HUES6 (cell line): ENCODE measurements around the gene COG5.
"Not testable (repeated sequence)": the region's sequence is repeated elsewhere in the genome, so short reads cannot be mapped to it uniquely, and the experiment has no call there.

Source experiments
- H3K27ac ChIP-seq: 2 replicates; pipeline ENCODE4 v1.7.0; 2013; ENCODE audit warnings: low read depth, mild to moderate bottlenecking, low read length, inconsistent platforms
- H3K27me3 ChIP-seq: 2 replicates; pipeline ENCODE4 v1.6.1; 2013; ENCODE audit warnings: low read length; ENCODE audit not compliant: control insufficient read depth, insufficient read depth
- H3K36me3 ChIP-seq: 2 replicates; pipeline ENCODE4 v1.6.1; 2013; ENCODE audit warnings: low read length; ENCODE audit not compliant: control insufficient read depth, insufficient read depth
- H3K4me1 ChIP-seq: 2 replicates; pipeline ENCODE4 v1.6.1; 2013; ENCODE audit warnings: low read length; ENCODE audit not compliant: control insufficient read depth, insufficient read depth
- H3K4me3 ChIP-seq: 2 replicates; pipeline ENCODE4 v1.5.1; 2013; ENCODE audit warnings: low read depth, low read length
- H3K9ac ChIP-seq: one replicate; pipeline ENCODE4 v1.6.1; 2013; ENCODE audit warnings: mild to moderate bottlenecking, low read length
- H3K9me3 ChIP-seq: 2 replicates; pipeline ENCODE4 v1.6.1; 2013; ENCODE audit warnings: low read depth, low read length; ENCODE audit not compliant: control insufficient read depth, insufficient read depth

The COG5 gene

DNA sequence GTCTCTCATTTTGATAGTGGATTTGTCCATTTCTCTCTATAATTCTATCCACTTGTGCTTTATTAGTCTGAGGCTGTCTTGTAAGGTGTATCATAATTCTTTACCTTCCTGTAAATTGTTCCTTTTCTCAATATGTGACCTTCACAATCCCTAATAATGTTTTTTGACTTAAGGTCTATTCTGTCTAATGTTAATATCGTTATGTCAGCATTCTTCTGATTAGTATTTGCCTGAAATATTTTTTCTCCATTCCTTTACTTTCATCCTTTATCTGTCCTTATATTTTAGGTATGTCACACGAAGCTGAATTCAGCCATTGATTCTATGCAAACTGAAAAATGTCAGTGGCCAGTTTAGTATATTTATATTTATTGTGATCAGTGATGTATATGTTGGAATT lies 295.1 kb downstream of the COG5 start:
- H3K27me3 ChIP-seq, result no peaks in the 10 kb centered on the region
- no peaks in the 10 kb centered on the region for H3K4me1 ChIP-seq
- no peak overlapping the region for H3K9ac ChIP-seq
- no peaks in the 10 kb centered on the region for H3K36me3 ChIP-seq
- no peaks in the 10 kb centered on the region for H3K9me3 ChIP-seq
- H3K27ac ChIP-seq, result no peak overlapping the region
- H3K4me3 ChIP-seq, result no peak overlapping the region

DNA sequence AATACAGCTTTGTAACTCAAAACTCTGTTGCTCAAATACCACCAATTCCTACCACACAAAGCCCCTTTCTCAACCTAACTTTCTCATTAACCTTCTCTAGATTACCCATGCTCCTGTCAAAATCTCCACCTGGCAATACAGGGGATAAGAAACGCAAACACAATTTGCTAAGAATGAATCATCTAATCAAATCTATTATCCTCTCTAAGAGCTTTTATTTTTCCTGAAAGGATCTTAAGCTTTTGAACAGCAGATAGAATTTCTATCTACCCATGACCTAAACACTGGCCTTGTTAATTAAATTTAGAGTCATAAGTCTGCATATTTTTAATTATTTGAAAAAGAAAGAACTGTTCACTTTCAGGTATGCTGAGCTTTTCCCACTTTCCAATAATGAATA lies 296.6 kb downstream of the COG5 start:
- H3K9ac ChIP-seq, result no peak overlapping the region
- no peaks in the 10 kb centered on the region for H3K36me3 ChIP-seq
- no peak overlapping the region for H3K4me3 ChIP-seq
- no peaks in the 10 kb centered on the region for H3K9me3 ChIP-seq
- H3K27ac ChIP-seq, result no peak overlapping the region
- no peaks in the 10 kb centered on the region for H3K4me1 ChIP-seq
- no peaks in the 10 kb centered on the region for H3K27me3 ChIP-seq

DNA sequence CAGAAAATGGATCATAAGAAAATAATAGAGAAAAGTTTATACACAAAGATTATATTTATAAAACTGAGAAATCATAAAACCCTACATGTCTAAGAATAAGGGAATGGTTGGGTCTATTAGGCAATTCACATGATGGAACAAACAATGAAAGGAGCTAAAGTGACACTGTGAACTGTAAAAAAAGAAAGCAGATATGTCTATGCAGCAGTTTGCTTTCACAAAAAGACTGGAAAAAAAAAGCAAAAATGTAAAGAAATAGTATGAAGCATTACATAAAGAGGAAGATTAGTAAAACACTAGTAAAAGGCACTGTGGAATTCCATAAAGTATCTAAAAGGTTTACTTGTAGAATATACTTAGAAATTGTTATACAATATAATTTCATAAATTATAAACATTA lies 299.0 kb downstream of the COG5 start:
- H3K36me3 ChIP-seq, result no peaks in the 10 kb centered on the region
- H3K9ac ChIP-seq, result no peak overlapping the region
- no peak overlapping the region for H3K27ac ChIP-seq
- no peaks in the 10 kb centered on the region for H3K4me1 ChIP-seq
- H3K4me3 ChIP-seq, result no peak overlapping the region
- H3K9me3 ChIP-seq, result no peaks in the 10 kb centered on the region
- H3K27me3 ChIP-seq, result no peaks in the 10 kb centered on the region

DNA sequence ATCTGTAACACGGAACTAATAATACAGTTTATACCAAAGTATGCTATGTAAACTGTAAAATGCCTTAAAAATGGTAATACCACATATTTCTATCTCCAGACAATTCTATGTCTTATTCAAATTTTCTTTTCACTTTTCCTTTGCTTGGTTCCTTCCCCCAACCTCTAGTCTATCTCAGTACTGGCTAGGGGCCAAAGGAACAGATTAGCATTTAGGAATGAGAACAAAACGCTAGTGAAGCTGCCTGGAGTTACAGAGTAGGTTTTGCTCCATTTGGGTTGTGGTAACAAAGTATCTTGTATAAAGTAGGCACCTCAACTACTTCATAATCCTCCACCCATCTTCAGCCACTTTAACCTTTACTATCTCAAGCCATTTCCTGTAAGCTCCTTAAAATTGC lies 300.9 kb downstream of the COG5 start:
- no peak overlapping the region for H3K27ac ChIP-seq
- H3K36me3 ChIP-seq, result no peaks in the 10 kb centered on the region
- no peaks in the 10 kb centered on the region for H3K4me1 ChIP-seq
- H3K4me3 ChIP-seq, result no peak overlapping the region
- no peaks in the 10 kb centered on the region for H3K9me3 ChIP-seq
- H3K27me3 ChIP-seq, result no peaks in the 10 kb centered on the region
- H3K9ac ChIP-seq, result no peak overlapping the region

DNA sequence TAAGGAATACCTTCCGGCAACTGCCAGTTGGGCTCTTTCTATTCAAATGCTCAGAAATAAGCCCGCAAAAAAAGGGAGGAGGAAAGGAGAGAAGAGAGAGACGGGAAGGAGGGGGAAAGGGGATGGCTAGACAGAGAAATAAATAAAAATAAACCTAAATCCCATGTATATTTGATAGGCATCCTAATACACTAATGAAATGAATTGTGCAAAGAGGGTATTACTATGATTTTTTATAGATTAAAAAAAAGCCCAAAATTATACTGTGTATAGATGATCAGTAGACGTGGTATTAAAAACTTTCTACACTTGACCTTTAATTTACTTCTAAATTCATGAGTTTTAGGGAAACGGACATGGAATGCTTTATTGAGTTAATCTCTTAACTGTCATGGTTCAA lies 305.0 kb downstream of the COG5 start:
- Histone ChIP-seq H3K9ac (no peak overlapping the region), H3K27me3 (no peaks in the 10 kb centered on the region), H3K4me3 (no peak overlapping the region), H3K36me3 (no peaks in the 10 kb centered on the region), H3K4me1 (no peaks in the 10 kb centered on the region), H3K27ac (no peak overlapping the region), H3K9me3 (no peaks in the 10 kb centered on the region)

DNA sequence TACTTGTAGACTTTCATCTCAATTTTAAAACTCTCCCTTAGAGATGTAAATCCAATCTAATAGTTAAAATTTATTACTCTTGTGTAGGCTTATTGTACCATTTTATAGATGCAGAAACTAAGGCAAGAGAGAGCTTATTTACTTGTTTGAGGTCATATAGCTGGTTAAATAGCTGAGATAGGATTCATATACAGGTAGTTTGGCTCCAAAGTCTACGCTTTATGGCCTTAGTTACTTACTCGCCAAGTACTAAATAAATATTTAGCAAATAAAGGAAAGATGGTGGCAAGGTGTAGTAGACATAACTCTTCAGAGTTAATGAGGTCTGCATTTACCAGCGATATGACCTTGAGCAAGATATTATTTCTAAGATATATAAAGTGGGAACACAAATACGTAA lies 308.1 kb downstream of the COG5 start:
- Histone ChIP-seq H3K9me3 (no peaks in the 10 kb centered on the region), H3K9ac (no peak overlapping the region), H3K27ac (no peak overlapping the region), H3K4me3 (no peak overlapping the region), H3K27me3 (no peaks in the 10 kb centered on the region), H3K36me3 (no peaks in the 10 kb centered on the region), H3K4me1 (no peaks in the 10 kb centered on the region)

DNA sequence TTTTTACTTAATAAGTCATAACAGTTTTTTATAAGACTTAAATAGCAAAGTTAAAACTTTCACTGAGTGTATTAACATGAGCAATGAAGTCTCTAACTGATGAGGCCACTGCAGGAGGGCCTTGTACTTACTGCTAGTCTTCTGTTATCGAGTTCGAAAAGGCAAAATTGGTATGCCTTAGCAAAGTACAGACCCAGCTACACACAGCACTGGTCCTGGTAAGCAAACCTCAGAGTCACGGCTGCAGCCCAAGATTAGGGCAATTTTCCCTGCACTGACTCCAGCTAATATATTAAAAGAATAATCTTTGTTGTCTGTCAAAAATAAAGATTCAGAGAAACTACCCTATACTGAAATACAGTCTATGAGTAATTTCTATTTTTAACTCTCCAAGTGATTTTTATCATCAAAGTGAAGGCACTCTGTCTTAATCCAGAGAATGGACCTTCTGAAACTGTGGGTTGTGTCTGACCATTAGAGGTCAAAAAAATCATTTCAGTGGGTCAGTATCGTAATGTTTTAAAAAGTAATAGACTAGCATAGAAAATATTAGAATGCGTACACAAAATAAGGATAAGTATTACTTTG lies 309.2 kb downstream of the COG5 start:
- no peaks in the 10 kb centered on the region for H3K9me3 ChIP-seq
- no peak overlapping the region for H3K4me3 ChIP-seq
- H3K9ac ChIP-seq, result no peak overlapping the region
- no peaks in the 10 kb centered on the region for H3K27me3 ChIP-seq
- H3K27ac ChIP-seq, result no peak overlapping the region
- H3K36me3 ChIP-seq, result no peaks in the 10 kb centered on the region
- no peaks in the 10 kb centered on the region for H3K4me1 ChIP-seq

DNA sequence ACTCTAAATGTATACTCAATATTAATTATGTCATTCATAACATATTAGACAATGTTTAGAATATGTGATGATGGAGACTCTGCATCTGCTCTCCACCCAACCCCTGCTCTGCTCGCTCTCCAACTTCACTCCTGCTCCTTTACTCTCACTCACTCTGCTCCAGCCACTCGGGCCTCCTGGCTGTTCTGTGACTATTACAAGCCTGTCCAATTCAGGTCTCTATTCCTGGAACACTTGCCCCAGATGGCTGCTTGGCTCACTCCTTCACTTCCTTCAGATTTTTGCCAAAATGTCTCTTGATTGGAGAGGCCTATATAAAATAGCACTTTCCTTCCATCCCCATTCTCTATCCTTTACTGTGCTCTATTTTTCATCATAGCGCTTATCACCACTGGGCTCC lies 310.1 kb downstream of the COG5 start:
- no peaks in the 10 kb centered on the region for H3K36me3 ChIP-seq
- no peaks in the 10 kb centered on the region for H3K4me1 ChIP-seq
- H3K27ac ChIP-seq, result no peak overlapping the region
- H3K9me3 ChIP-seq, result no peaks in the 10 kb centered on the region
- no peak overlapping the region for H3K9ac ChIP-seq
- H3K4me3 ChIP-seq, result no peak overlapping the region
- H3K27me3 ChIP-seq, result no peaks in the 10 kb centered on the region

DNA sequence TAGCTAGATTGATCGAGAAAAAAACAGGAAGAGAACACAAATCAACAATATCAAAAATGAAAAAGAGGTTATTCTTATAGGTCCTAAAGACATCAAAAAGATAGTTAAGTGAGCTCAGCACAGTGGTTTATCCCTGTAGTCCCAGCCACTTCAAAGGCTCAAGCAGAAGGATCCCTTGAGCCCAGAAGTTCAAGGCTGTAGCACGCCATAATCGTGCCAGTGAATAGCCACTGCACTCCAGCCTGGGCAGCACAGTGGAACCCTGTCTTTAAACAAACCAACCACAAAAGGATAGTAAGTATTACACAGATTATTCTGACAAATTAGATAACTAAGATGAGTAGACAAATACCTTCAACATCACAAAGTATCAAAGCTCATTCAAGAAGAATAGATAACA lies 311.8 kb downstream of the COG5 start:
- H3K9me3 ChIP-seq, result no peaks in the 10 kb centered on the region
- H3K4me1 ChIP-seq, result no peaks in the 10 kb centered on the region
- peaks cover 4% of the 10 kb centered on the region; the same call in 1 of the 2 replicates for H3K36me3 ChIP-seq
- no peak overlapping the region for H3K27ac ChIP-seq
- H3K9ac ChIP-seq, result no peak overlapping the region
- no peak overlapping the region for H3K4me3 ChIP-seq
- no peaks in the 10 kb centered on the region for H3K27me3 ChIP-seq

DNA sequence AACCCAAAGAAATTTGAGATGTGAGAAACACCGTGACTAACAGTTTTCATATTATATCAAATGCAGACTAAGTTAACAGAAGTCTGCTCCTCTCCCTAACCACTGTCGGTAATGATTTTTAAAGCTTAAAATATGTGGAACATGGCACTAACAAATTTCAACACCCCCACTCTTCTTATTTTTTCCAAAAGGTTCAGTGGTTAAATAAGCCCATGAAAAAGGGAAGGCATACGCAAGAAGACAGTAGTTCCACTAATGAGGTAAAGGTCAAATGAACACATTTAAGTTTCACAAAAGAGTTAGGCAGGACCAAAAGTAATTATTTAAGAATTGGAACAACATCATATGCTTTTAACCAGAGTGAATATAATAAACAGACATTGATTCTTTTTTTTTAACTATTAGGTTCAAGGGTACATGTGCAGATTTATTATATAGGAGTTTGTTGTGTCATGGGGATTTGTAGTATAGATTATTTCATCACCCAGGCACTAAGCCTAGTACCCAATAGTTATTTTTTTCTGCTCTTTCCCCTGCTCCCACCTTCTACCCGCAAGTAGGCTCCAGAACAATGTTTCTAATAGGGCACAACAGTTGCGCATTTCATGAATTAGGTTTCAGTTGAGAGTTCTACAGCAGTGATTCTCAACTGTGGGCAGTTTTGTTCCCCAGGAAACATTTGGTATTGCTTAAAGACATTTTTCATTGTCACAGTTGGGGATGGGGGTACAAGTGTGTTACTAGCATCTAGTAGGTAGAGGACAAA lies 315.0 kb downstream of the COG5 start:
- peaks cover 4% of the 10 kb centered on the region; the same call in 1 of the 2 replicates for H3K36me3 ChIP-seq
- H3K4me3 ChIP-seq, result no peak overlapping the region
- H3K9me3 ChIP-seq, result 0 out of 2 replicates have a peak, but pooled peaks cover 3% of the 10 kb centered on the region
- H3K27ac ChIP-seq, result no peak overlapping the region
- H3K9ac ChIP-seq, result no peak overlapping the region
- H3K27me3 ChIP-seq, result no peaks in the 10 kb centered on the region
- H3K4me1 ChIP-seq, result no peaks in the 10 kb centered on the region

DNA sequence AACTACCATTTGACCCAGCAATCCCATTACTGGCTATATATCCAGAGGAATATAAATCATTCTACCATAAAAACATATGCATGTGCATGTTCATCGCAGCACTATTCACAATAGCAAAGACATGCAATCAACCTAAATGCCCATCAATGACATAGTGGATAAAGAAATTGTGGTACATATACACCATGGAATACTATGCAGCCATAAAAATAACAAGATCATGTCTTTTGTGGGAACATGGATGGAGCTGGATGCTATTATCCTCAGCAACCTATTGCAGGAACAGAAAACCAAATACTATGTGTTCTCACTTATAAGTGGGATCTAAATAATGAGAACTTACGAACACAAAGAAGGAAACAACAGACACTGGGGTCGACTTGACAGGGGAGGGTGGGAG lies 316.9 kb downstream of the COG5 start:
- not testable (repeated sequence) for H3K4me3 ChIP-seq, H3K27ac ChIP-seq, H3K4me1 ChIP-seq, H3K36me3 ChIP-seq, H3K9me3 ChIP-seq, H3K27me3 ChIP-seq, H3K9ac ChIP-seq
